Ascending aorta (tissue), 2 donors: ENCODE data around the gene GPR137. TPM values are rescaled to one million over a fixed set of nuclear protein-coding genes. Genes with fewer than 3 reads are reported as not detected.

Experiments used
- DNase-seq, 2 donors: peaks; one replicate each; pipeline ENCODE4 v3.0.0-alpha.2; 2019; ENCODE audit warnings: low spot score in 2 of 2
- H3K27ac ChIP-seq, 2 donors: fragments of 200-600 bp; sonication (generic); one replicate each; pipeline ENCODE4 v1.5.1; 2016 to 2017; ENCODE audit warnings: mild to moderate bottlenecking in 1 of 2
- H3K27me3 ChIP-seq: fragments of 200-600 bp; sonication (generic); one replicate; pipeline ENCODE4 v1.5.1; 2017
- H3K36me3 ChIP-seq, 2 donors: fragments of 200-600 bp; sonication (generic); one replicate each; pipeline ENCODE4 v1.5.1; 2016
- H3K4me1 ChIP-seq, 2 donors: fragments of 200-600 bp; sonication (generic); one replicate each; pipeline ENCODE4 v1.5.1; 2016 to 2017; ENCODE audit warnings: mild to moderate bottlenecking in 1 of 2
- H3K4me3 ChIP-seq, 2 donors: fragments of 200-600 bp; sonication (generic); one replicate each; pipeline ENCODE4 v1.5.1; 2016 to 2017; ENCODE audit warnings: mild to moderate bottlenecking in 1 of 2
- H3K9me3 ChIP-seq, 2 donors: fragments of 200-600 bp; sonication (generic); one replicate each; pipeline ENCODE4 v1.5.1; 2016
- CTCF ChIP-seq, 3 experiments: fragments of 200-600 bp in 2 of 3; fragments of 450-650 bp in 1 of 3; sonication (generic) in 2 of 3; IDR thresholded peaks; one replicate each; pipeline ENCODE4 v1.5.1; 2016 to 2019; ENCODE audit warnings: antibody characterized with exemption in 3 of 3, mild to moderate bottlenecking in 1 of 3, moderate library complexity in 1 of 3
- intact Hi-C: fragments of 100-400 bp; cut with DNase I; formaldehyde crosslinking; loops from one replicate; pipeline ENCODE4 v1.15.1; 2023
- total RNA-seq: library from RNA; depleted of rRNA; stranded (reverse); fragments of >200 nt; gene quantifications from one replicate; pipeline ENCODE4 v1.1.0, GENCODE V29; 2016

GPR137 gene
- total RNA-seq, 1 donor from 2014 or later: 3.9 TPM

GRCh38 chr11:64254326-64254725 lies 31.3 kb upstream of the GPR137 start:
- H3K27me3 ChIP-seq: no peaks in the 10 kb centered on the region
- peak overlapping the region; percentile 34 to 45 for H3K27ac ChIP-seq
- H3K9me3 ChIP-seq: no peaks in the 10 kb centered on the region
- peaks cover 7 to 25% of the 10 kb centered on the region in 2 donors for H3K4me1 ChIP-seq
- no peak for DNase-seq
- no peak overlapping the region for H3K4me3 ChIP-seq
- peaks cover 41 to 48% of the 10 kb centered on the region in 2 donors for H3K36me3 ChIP-seq
- intact Hi-C loops: no loop called here
- TF ChIP-seq CTCF (IDR thresholded peaks at IDR 0.05): no peak

GRCh38 chr11:64255135-64256128 lies 30.2 kb upstream of the GPR137 start:
- no peak for DNase-seq
- intact Hi-C loops: no loop called here
- no peak overlapping the region for H3K4me3 ChIP-seq

GRCh38 chr11:64256300-64256699 lies 29.3 kb upstream of the GPR137 start:
- Histone ChIP-seq H3K27me3 (no peaks in the 10 kb centered on the region), H3K9me3 (no peaks in the 10 kb centered on the region), H3K4me3 (no peak overlapping the region), H3K36me3 (peaks cover 52 to 63% of the 10 kb centered on the region in 2 donors), H3K27ac (no peak overlapping the region), H3K4me1 (peaks cover 7 to 18% of the 10 kb centered on the region in 2 donors)
- TF ChIP-seq CTCF (IDR thresholded peaks at IDR 0.05): no peak
- no peak for DNase-seq
- intact Hi-C loops: no loop called here

More at GRCh38 chr11:64255135-64256128, 30.2 kb upstream of the GPR137 start:
- TF ChIP-seq CTCF (IDR thresholded peaks at IDR 0.05): no peak
- H3K27me3 ChIP-seq: no peaks in the 10 kb centered on the region
- no peaks in the 10 kb centered on the region for H3K9me3 ChIP-seq
- no peak overlapping the region for H3K27ac ChIP-seq
- peaks cover 52 to 57% of the 10 kb centered on the region in 2 donors for H3K36me3 ChIP-seq
- peaks cover 7 to 24% of the 10 kb centered on the region in 2 donors for H3K4me1 ChIP-seq

- intact Hi-C loops: no loop called here
- no peak overlapping the region for H3K27ac ChIP-seq
- H3K9me3 ChIP-seq: no peaks in the 10 kb centered on the region
- no peak for DNase-seq
- no peak overlapping the region for H3K4me3 ChIP-seq
- peaks cover 0 to 5% of the 10 kb centered on the region in 2 donors for H3K4me1 ChIP-seq
- H3K36me3 ChIP-seq: peaks cover 73 to 83% of the 10 kb centered on the region in 2 donors
- H3K27me3 ChIP-seq: no peaks in the 10 kb centered on the region
- no peak for TF ChIP-seq CTCF (IDR thresholded peaks at IDR 0.05)
Measured at GRCh38 chr11:64258356-64258755, 27.3 kb upstream of the GPR137 start.

- Histone ChIP-seq H3K27me3 (no peaks in the 10 kb centered on the region), H3K27ac (no peak overlapping the region), H3K9me3 (no peaks in the 10 kb centered on the region), H3K36me3 (peaks cover 80 to 90% of the 10 kb centered on the region in 2 donors), H3K4me1 (no peaks in the 10 kb centered on the region), H3K4me3 (no peak overlapping the region)
- no peak for DNase-seq
- intact Hi-C loops: no loop called here
- TF ChIP-seq CTCF (IDR thresholded peaks at IDR 0.05): no peak
Measured at GRCh38 chr11:64258946-64259532, 26.6 kb upstream of the GPR137 start.
